Suppressor macrophage treated with lipopolysaccharide for 1 hour (primary cell): ENCODE data around the gene DNAH3.
A peak's percentile ranks its signal among the peaks of the same experiment; 100 is the strongest.

Experiments used
- DNase-seq, 3 donors: peaks; one replicate each; pipeline ENCODE4 v3.0.0-alpha.2; 2020 to 2022

The DNAH3 gene

GRCh38 chr16:20901436-20902112 lies 249.1 kb downstream of the DNAH3 start:
- peak; percentile 76 to 83 (median 81) for DNase-seq

GRCh38 chr16:20901068-20901435 lies 249.6 kb downstream of the DNAH3 start:
- no peak for DNase-seq

GRCh38 chr16:20900299-20901067 lies 250.2 kb downstream of the DNAH3 start, which contains the start of the genes DCUN1D3 and LYRM1:
DCUN1D3 (minus strand) TSS chr16:20900358; CDS start chr16:20862538, 37,820 bp downstream.
LYRM1 (plus strand) TSS chr16:20900771; CDS start chr16:20915556, 14,785 bp downstream.
- peak; percentile 96 to 98 (median 96) for DNase-seq

- DNase-seq, result peak; percentile 78 to 83 (median 79)
These were observed 251.0 kb downstream of the DNAH3 start for GRCh38 chr16:20899477-20900298.

- peak in 2 of 3 donors; percentile 62 to 73 for DNase-seq
These were observed 251.6 kb downstream of the DNAH3 start for GRCh38 chr16:20899071-20899470.

GRCh38 chr16:20897922-20898321 lies 252.7 kb downstream of the DNAH3 start:
- DNase-seq, result peak in 2 of 3 donors; percentile 20 to 39

- DNase-seq, result peak; percentile 65 to 83 (median 81)
These were observed 253.3 kb downstream of the DNAH3 start for GRCh38 chr16:20897253-20897897.

GRCh38 chr16:20894388-20894787 lies 256.3 kb downstream of the DNAH3 start:
- DNase-seq, result no peak

- no peak for DNase-seq
These were observed 260.9 kb downstream of the DNAH3 start for GRCh38 chr16:20889625-20890275.

- DNase-seq, result no peak
These were observed 263.4 kb downstream of the DNAH3 start for GRCh38 chr16:20887207-20887606.

- no peak for DNase-seq
These were observed 264.3 kb downstream of the DNAH3 start for GRCh38 chr16:20886320-20886719.

GRCh38 chr16:20884240-20884556 lies 266.4 kb downstream of the DNAH3 start:
- peak; percentile 54 to 65 (median 60) for DNase-seq

- DNase-seq, result no peak
These were observed 266.9 kb downstream of the DNAH3 start for GRCh38 chr16:20883554-20884239.
